ENCODE measurements around the gene IGBP1. TPM values are rescaled to one million over a fixed set of nuclear protein-coding genes. Genes with fewer than 3 reads are reported as not detected.
"Not testable (repeated sequence)": the region's sequence is repeated elsewhere in the genome, so short reads cannot be mapped to it uniquely, and the experiment has no call there.

Gene IGBP1
- total RNA-seq (2014; rRNA removed; shearing (Covaris generic)): 80.9 and 87.3 TPM in 2 replicates

GRCh38 chrX:70133303-70134115 is at the start of gene IGBP1:
IGBP1 (plus strand) TSS chrX:70133447; CDS start chrX:70133948, 501 bp downstream.
- in situ Hi-C loops (cut with HindIII; ENCODE audit: low sequenced_read_pairs): no loop called here
- DNase-seq (ENCODE audit: low spot score): peak; percentile 94

GRCh38 chrX:70084592-70085240 is 48.5 kb upstream of the IGBP1 start:
- no peak for DNase-seq (ENCODE audit: low spot score)
- in situ Hi-C loops (cut with HindIII; ENCODE audit: low sequenced_read_pairs): no loop called here

GRCh38 chrX:70087857-70088630 is 45.2 kb upstream of the IGBP1 start:
- peak; percentile 19 for DNase-seq (ENCODE audit: low spot score)
- in situ Hi-C loops (cut with HindIII; ENCODE audit: low sequenced_read_pairs): no loop called here

- DNase-seq (ENCODE audit: low spot score): peak; percentile 17
- in situ Hi-C loops (cut with HindIII; ENCODE audit: low sequenced_read_pairs): no loop called here
These were observed 44.5 kb upstream of the IGBP1 start for GRCh38 chrX:70088751-70089150.

DNA sequence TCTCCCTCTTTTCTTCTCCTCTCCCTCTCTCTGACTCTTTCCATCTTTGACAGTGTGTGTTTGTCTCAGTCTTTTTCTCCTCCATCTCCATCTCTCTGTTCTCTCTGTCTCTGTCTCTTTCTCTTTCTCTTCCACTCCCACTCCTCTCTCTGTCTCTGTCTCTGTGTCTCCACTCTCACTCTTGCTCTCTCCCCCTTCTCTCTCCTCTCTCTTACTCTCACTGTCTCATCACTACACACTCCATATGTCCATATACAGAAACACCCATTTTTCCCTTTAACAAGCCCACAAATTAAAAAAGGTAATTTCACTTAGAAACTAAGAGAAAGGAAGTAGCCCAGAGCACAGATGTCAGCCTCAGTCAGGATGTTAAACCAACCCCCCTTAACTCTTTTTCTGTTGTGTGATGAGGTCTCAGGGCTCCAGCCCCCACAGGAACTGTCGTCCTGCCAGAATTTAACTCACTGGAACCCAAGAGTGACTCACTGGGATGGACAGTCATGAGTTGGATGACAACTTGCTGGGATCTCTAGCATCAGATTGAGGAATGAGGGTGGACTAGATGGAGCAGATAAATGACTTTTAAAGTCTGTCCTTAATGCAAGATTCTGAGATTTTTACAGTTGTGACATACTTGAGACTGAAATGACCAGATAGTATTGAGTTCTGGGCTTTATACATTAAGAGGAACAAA is 43.5 kb upstream of the IGBP1 start:
- DNase-seq (ENCODE audit: low spot score): no peak
- in situ Hi-C loops (cut with HindIII; ENCODE audit: low sequenced_read_pairs): no loop called here

- in situ Hi-C loops (cut with HindIII; ENCODE audit: low sequenced_read_pairs): no loop called here
- DNase-seq (ENCODE audit: low spot score): no peak
These were observed 41.0 kb upstream of the IGBP1 start for GRCh38 chrX:70092247-70092646.

DNA sequence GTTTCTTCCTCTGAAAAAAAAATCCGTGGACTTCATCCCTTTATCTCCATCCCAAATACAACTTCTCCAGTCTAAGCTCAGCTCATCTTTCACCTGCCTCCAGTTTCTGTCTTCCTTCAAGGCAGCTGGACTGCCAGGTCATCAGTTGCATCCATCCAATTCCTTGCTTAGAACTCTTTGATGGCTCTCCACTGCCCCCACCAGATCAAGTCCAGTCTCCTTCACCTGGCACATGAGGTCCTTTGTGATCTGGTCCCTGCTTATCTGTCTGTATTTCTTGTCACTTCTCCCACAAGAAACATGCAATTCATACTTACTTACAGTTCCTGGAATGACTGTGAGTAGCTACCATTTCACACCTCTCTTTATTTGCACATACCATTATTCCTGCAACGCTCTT is 37.2 kb upstream of the IGBP1 start:
- no peak for DNase-seq (ENCODE audit: low spot score)
- in situ Hi-C loops (cut with HindIII; ENCODE audit: low sequenced_read_pairs): no loop called here

DNA sequence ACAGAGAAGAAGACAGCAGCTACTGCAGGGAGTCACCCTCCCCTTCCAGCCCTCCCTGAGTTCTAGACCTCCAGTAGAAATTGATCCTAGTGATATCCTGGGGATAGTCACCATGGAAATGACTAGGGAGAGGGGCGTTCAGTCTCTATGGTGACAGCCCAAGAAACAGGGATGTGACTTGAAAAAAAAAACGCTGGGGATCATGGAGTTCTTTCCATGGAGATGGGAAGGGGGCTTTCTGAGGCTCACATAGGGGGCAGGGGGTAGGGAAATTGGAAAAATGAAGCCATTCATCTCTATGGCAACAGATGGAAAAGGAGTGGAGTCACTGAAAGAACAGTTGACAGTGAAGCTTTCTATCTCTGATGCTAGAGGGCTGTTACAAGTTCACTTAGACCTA is 28.0 kb upstream of the IGBP1 start:
- in situ Hi-C loops (cut with HindIII; ENCODE audit: low sequenced_read_pairs): no loop called here
- no peak for DNase-seq (ENCODE audit: low spot score)

GRCh38 chrX:70111436-70112026 is 21.7 kb upstream of the IGBP1 start:
- DNase-seq (ENCODE audit: low spot score); in situ Hi-C loops (cut with HindIII; ENCODE audit: low sequenced_read_pairs): not testable (repeated sequence)

- no peak for DNase-seq (ENCODE audit: low spot score)
- in situ Hi-C loops (cut with HindIII; ENCODE audit: low sequenced_read_pairs): no loop called here
These were observed 15.5 kb upstream of the IGBP1 start for GRCh38 chrX:70117738-70118137.

DNA sequence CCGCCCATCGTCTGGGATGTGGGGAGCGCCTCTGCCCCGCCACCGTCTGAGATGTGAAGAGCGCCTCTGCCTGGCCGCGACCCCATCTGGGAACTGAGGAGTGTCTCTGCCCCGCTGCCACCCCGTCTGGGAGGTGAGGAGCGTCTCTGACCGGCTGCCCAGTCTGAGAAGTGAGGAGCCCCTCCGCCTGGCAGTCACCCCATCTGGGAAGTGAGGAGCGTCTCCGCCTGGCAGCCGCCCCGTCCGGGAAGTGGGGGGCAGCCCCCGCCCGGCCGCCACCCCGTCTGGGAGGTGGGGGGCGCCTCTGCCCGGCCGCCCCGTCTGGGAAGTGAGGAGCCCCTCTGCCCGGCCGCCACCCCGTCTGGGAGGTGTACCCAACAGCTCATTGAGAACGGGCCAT is 10.2 kb upstream of the IGBP1 start:
- in situ Hi-C loops (cut with HindIII; ENCODE audit: low sequenced_read_pairs); DNase-seq (ENCODE audit: low spot score): not testable (repeated sequence)

DNA sequence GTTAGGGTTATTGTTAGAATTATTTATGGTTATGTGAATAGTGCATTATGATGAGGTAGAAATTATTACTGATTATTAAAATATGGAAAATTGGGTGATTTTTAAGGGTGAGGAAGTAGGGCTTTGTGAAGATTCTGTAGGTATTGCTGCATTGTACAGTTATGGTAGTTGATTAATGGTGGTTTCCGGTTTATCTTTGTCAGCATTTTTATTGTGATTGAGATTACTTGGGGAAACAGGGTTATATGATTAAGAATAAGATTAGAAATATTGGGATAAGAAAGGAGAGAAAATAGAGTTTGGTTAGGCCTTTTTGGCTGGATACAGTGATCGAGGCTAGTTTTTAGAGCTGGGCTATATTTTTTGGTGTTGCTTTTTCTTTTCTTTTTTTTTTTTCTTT is 8.6 kb upstream of the IGBP1 start:
- no peak for DNase-seq (ENCODE audit: low spot score)

GRCh38 chrX:70128071-70128470 is 5.2 kb upstream of the IGBP1 start:
- no peak for DNase-seq (ENCODE audit: low spot score)
- in situ Hi-C loops (cut with HindIII; ENCODE audit: low sequenced_read_pairs): no loop called here

More for the DNA sequence above, 8.6 kb upstream of the IGBP1 start:
- in situ Hi-C loops (cut with HindIII; ENCODE audit: low sequenced_read_pairs): no loop called here

DNA sequence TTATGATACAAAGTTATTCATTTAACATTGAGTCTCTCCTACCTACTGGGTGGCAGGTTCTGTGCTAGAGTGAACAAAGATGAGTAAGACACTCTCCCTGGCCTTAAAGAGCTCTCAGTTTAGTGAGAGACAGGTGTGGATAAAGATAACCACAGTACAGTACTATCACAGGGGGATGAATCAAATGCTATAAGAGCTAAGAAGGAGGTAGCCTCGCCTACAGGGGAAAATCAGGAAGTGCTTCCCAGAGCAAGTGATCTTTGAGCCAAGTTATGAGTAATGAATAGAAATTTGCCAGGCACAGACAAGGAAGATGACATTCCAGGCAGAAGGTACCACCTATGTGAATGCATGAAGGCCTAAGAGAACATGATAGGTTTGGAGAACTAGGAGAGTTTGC is 3.4 kb upstream of the IGBP1 start:
- in situ Hi-C loops (cut with HindIII; ENCODE audit: low sequenced_read_pairs): no loop called here

DNA sequence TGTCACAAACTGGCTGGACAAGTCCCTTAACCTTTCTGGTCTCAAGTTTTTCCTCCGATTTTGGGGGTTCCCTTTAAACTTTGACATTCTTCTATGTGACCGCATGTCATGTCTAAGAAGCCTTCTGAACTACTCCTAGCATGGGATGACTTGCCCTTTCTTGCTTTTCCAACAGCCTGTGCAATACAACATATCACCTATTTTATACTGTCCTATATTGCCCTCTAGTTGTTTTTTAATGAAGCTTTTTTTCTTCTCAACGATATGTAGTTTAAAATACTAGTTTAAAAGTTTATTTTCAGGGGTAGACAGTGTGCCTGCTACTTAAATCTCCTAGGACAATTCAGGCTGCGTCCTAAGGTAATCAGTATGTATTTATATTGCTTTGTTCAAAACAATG is 1.0 kb upstream of the IGBP1 start:
- peak; percentile 1 for DNase-seq (ENCODE audit: low spot score)
- in situ Hi-C loops (cut with HindIII; ENCODE audit: low sequenced_read_pairs): no loop called here

More for the DNA sequence above, 3.4 kb upstream of the IGBP1 start:
- DNase-seq (ENCODE audit: low spot score): no peak

- DNase-seq (ENCODE audit: low spot score): no peak
- in situ Hi-C loops (cut with HindIII; ENCODE audit: low sequenced_read_pairs): no loop called here
These were observed 357 bp upstream of the IGBP1 start for GRCh38 chrX:70132877-70133302.

GRCh38 chrX:70134116-70134477 is 850 bp downstream of the IGBP1 start:
- no peak for DNase-seq (ENCODE audit: low spot score)
- in situ Hi-C loops (cut with HindIII; ENCODE audit: low sequenced_read_pairs): no loop called here

GRCh38 chrX:70138622-70139021 is 5.4 kb downstream of the IGBP1 start:
- in situ Hi-C loops (cut with HindIII; ENCODE audit: low sequenced_read_pairs): no loop called here
- no peak for DNase-seq (ENCODE audit: low spot score)

GRCh38 chrX:70139736-70140135 is 6.5 kb downstream of the IGBP1 start:
- DNase-seq (ENCODE audit: low spot score): no peak
- in situ Hi-C loops (cut with HindIII; ENCODE audit: low sequenced_read_pairs): no loop called here
